Mucosa of rectum (tissue), 2 donors: ENCODE results near the gene ZNF135.

ENCODE experiments used
- H3K27ac ChIP-seq, 2 donors: one replicate each; pipeline ENCODE4 v1.7.0; 2013; ENCODE audit warnings: inconsistent platforms in 2 of 2, low read depth in 2 of 2, low read length in 2 of 2
- H3K27me3 ChIP-seq, 2 donors: one replicate each; pipeline ENCODE4 v1.7.0; 2013; ENCODE audit warnings: low read length in 2 of 2; ENCODE audit not compliant: control insufficient read depth in 2 of 2, insufficient read depth in 2 of 2
- H3K36me3 ChIP-seq, 2 donors: one replicate each; pipeline ENCODE4 v1.7.0; 2013; ENCODE audit warnings: low read length in 2 of 2; ENCODE audit not compliant: control insufficient read depth in 2 of 2, insufficient read depth in 2 of 2
- H3K4me1 ChIP-seq, 2 donors: one replicate each; pipeline ENCODE4 v1.7.0; 2013; ENCODE audit warnings: low read length in 2 of 2, mild to moderate bottlenecking in 1 of 2; ENCODE audit not compliant: control insufficient read depth in 2 of 2, insufficient read depth in 2 of 2
- H3K4me3 ChIP-seq, 2 donors: one replicate each; pipeline ENCODE4 v1.7.0; 2013; ENCODE audit warnings: low read length in 2 of 2
- H3K9ac ChIP-seq, 2 donors: one replicate each; pipeline ENCODE4 v1.7.0; 2013; ENCODE audit warnings: low read length in 2 of 2, low read depth in 1 of 2, mild to moderate bottlenecking in 1 of 2
- H3K9me3 ChIP-seq, 2 donors: one replicate each; pipeline ENCODE4 v1.7.0; 2013; ENCODE audit warnings: low read length in 2 of 2; ENCODE audit not compliant: control insufficient read depth in 2 of 2
- donor health status: healthy.
- donor health status: Normal muscosa, but diverticular disease.

The ZNF135 gene

DNA sequence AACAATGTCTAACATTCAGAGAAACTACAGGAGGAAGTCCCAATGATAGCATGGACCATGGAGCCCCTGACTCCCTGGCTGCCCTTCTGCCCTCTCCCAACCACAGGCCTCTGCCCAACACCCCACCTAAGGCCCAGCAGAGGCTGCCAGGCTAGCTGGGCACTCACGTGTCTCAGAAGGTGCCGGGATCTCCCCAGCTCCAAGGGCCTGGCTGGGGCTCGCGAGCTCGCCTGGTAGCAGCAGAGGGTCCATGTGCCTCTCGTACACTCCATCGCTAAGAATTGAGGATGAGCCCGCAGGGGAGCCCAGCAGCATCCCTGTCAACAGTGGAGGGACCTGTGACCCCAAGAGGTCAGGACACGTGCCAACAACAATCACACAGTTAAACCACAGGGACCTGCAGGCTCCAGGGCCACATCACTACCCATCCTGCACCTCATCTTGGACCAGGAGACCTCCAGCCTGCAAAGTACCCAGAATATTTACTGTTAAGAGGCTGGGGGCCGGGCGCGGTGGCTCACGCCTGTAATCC is 29.5 kb downstream of the ZNF135 start:
- peaks cover 9 to 17% of the 10 kb centered on the region in 2 donors for H3K36me3 ChIP-seq

DNA sequence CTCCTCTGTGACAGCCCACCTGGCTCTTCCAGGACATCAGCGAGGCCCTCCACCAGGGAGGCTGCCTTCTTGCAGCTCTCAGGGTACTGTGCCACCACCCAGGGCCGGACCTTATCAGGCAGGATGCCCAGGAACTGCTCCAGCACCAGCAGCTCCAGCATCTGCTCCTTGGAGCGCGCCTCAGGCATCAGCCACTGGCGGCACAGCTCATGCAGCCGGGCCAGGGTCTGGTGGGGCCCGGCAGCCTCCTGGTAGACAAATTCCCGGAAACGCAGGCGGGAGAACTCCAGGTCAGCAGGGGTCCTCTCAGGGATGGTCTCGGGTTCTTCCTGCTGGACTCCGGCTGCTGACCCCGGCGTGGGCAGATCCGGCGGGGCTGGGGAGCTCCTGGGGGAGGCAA is 30.8 kb downstream of the ZNF135 start:
- H3K27me3 ChIP-seq: no peaks in the 10 kb centered on the region
- H3K27ac ChIP-seq: no peak overlapping the region
- H3K4me3 ChIP-seq: no peak overlapping the region
- no peak overlapping the region for H3K9ac ChIP-seq
- peaks cover 2 to 6% of the 10 kb centered on the region in 2 donors for H3K9me3 ChIP-seq
- H3K4me1 ChIP-seq: no peaks in the 10 kb centered on the region
- H3K36me3 ChIP-seq: peaks cover 5 to 8% of the 10 kb centered on the region in 2 donors

More for the DNA sequence above, 29.5 kb downstream of the ZNF135 start:
- Histone ChIP-seq H3K9me3 (peaks cover 9 to 10% of the 10 kb centered on the region in 2 donors), H3K27ac (no peak overlapping the region), H3K27me3 (no peaks in the 10 kb centered on the region), H3K4me1 (no peaks in the 10 kb centered on the region), H3K4me3 (no peak overlapping the region), H3K9ac (no peak overlapping the region)

DNA sequence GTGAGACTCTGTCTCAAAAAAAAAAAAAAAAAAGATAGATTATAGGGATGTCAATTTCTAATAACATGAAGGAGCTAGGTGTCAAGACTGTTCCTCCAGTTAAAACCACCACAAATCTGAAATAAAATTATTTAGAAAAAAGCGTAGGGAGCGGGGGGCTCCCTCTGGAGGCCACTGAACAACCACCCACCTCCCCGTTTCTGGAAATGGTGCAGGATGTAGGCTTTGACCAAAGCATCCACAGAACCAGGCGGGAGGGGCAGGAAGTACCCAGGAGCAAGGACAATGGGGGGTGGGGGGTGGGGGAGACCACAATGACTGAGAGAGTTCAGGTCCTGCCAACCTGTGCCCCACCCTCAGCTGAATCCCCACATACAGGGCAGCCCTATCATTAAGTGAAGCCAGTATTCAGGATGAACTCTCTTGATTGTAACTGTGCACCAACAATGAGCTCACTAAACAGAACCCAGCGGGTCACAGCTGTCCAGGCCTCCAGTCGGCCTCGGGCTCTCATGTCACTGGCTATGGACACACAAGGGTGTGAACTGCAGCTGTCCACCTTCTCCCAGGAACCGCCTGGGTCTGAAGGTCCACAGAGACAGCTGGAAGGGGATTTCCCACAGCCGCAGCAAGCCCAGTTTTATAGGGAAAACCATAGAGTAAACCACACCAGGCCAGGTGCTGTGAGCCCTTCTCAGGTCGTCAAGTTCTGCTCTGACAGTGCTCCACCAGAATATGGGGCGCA is 32.3 kb downstream of the ZNF135 start:
- Histone ChIP-seq H3K27ac (no peak overlapping the region), H3K27me3 (no peaks in the 10 kb centered on the region), H3K4me3 (no peak overlapping the region), H3K36me3 (peaks cover 0 to 5% of the 10 kb centered on the region in 2 donors), H3K9ac (no peak overlapping the region), H3K4me1 (no peaks in the 10 kb centered on the region), H3K9me3 (peaks cover 0 to 1% of the 10 kb centered on the region in 2 donors)

DNA sequence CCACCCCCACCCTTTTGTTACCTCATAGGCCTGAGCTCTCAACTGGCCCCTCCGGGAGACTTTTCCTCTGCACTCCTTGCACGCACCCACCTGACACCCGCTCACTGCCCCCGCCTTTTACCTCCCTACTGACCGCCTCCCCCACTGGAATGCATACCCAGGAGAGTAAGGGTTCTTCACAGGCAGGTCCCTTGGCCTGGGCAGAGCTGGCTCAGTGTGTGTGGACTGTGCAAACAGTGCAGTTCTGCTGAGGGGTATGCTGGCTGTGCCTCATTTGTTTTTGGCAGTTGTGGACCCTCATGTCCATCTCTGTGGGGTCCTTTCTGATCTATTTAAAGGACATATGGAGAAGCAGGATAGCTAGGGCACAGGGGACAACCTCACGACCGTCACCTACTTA is 34.0 kb downstream of the ZNF135 start:
- H3K4me1 ChIP-seq: peaks cover 5% of the 10 kb centered on the region in 2 donors
- H3K9ac ChIP-seq: no peak overlapping the region
- H3K27me3 ChIP-seq: no peaks in the 10 kb centered on the region
- H3K9me3 ChIP-seq: peaks cover 0 to 3% of the 10 kb centered on the region in 2 donors
- H3K36me3 ChIP-seq: peaks cover 0 to 3% of the 10 kb centered on the region in 2 donors
- H3K4me3 ChIP-seq: no peak overlapping the region
- H3K27ac ChIP-seq: no peak overlapping the region

- Histone ChIP-seq H3K4me3 (no peak overlapping the region), H3K9me3 (peaks cover 0 to 3% of the 10 kb centered on the region in 2 donors), H3K36me3 (peaks cover 0 to 2% of the 10 kb centered on the region in 2 donors)
Observed at GRCh38 chr19:58095328-58095727, 36.2 kb downstream of the ZNF135 start.

GRCh38 chr19:58096884-58097283 is 37.8 kb downstream of the ZNF135 start:
- Histone ChIP-seq H3K36me3 (peaks cover 0 to 2% of the 10 kb centered on the region in 2 donors), H3K27me3 (no peaks in the 10 kb centered on the region), H3K9me3 (peaks cover 0 to 3% of the 10 kb centered on the region in 2 donors), H3K9ac (no peak overlapping the region), H3K4me3 (peak overlapping the region; percentile 63 to 94), H3K27ac (no peak overlapping the region), H3K4me1 (peaks cover 5 to 8% of the 10 kb centered on the region in 2 donors)

More at GRCh38 chr19:58095328-58095727, 36.2 kb downstream of the ZNF135 start:
- Histone ChIP-seq H3K27me3 (no peaks in the 10 kb centered on the region), H3K4me1 (peaks cover 5 to 8% of the 10 kb centered on the region in 2 donors), H3K27ac (no peak overlapping the region), H3K9ac (no peak overlapping the region)

DNA sequence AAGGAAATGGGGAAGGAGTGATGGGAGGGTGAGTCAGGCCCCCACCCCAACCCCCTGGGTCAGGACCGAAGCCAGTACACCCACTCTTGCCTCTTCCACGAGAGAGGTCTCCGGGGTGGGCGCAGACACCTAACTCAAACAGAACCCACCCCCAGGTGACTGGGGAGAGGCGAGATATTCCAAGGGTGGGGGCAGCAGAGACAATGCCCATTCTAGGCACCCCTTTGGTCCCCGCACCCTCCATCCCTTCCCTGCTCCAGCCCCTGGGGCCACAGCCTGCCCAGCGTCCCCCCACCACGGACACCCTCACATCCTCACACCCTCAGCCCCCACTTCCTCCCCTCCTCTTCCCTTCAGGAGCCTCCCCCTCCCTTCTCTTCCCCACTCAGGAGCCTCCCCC is 38.3 kb downstream of the ZNF135 start:
- peaks cover under 1 to 4% of the 10 kb centered on the region in 2 donors for H3K9me3 ChIP-seq
- H3K36me3 ChIP-seq: peaks cover 0 to 2% of the 10 kb centered on the region in 2 donors
- H3K4me1 ChIP-seq: peaks cover 5 to 8% of the 10 kb centered on the region in 2 donors
- peak overlapping the region; percentile 63 to 94 for H3K4me3 ChIP-seq
- peak overlapping the region in 1 of 2 donors; percentile 97 for H3K9ac ChIP-seq
- H3K27me3 ChIP-seq: no peaks in the 10 kb centered on the region
- no peak overlapping the region for H3K27ac ChIP-seq

DNA sequence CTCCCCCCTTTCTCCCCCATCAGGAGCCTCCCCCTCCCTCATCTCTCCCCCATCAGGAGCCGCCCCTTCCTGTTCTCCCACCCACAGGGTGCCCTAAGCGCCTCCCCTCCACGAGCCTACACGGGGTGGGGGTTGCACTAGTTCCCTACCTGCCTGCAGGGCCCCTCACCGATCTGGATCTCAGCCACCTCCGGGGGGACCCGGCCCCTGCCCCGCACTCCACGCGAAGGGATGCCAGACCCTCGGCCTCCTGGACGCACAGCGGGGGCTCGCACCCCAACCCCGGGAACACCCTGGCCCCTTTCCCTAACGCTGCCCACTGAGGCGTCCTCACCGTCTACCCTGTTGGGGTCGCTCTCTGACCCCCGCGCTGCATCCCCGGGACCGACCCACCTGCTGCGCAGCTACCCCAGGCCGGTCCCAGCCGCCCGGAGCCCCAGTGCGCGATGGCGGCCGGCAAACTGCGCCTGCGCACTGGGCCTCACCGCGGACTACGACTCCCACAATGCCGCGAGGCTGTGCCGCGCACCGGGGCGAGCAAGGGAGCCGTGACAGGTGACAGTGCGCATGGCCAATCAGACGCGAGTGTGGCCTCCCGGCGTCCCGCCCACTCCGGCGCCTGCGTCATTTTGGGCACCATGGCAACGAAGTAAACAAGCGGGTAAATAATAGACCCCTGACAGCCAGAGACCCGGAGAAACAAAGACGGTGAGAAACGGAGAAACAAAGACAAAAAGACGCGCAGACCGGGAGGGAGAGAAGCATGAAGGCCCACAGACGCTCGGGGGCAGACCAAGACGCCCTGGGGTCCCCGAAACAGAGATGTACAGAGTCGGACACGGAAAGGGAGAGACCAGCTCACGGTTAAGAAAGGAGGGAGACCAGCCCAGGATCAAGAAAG is 38.9 kb downstream of the ZNF135 start, which contains the start of gene ZSCAN18:
Gene ZSCAN18, minus strand, starts transcription at position 451 of the 901 bp plus-strand sequence. CDS start 7,964 bp downstream, outside the sequence.
- Histone ChIP-seq H3K9ac (peak within 1 kb of the TSS; percentile 88 to 97), H3K36me3 (peaks cover 0 to 2% of the 10 kb centered on the region in 2 donors), H3K27me3 (no peaks in the 10 kb centered on the region), H3K27ac (peak within 1 kb of the TSS; percentile 81 to 94), H3K4me3 (peak within 1 kb of the TSS; percentile 93 to 94), H3K9me3 (peaks cover 3 to 6% of the 10 kb centered on the region in 2 donors), H3K4me1 (peaks cover 5 to 8% of the 10 kb centered on the region in 2 donors)

DNA sequence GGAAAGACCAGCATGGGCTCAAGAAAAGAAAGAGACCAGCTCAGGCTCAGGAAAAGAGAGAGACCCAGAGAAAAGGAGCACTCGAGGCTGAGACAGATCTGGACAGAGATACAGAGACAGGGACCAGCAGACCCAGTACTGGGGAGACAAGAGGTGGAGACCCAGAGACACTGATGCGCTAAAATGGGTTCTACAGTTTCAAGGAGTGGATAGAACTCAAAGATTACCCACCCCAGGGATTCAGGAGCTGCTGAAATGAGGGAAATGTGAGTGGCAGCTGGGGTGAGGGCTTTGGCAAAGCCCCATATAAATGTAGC is 39.6 kb downstream of the ZNF135 start:
- peak overlapping the region; percentile 93 to 94 for H3K4me3 ChIP-seq
- H3K36me3 ChIP-seq: peaks cover 0 to 2% of the 10 kb centered on the region in 2 donors
- H3K27ac ChIP-seq: peak overlapping the region; percentile 80 to 94
- H3K4me1 ChIP-seq: peaks cover 5 to 8% of the 10 kb centered on the region in 2 donors
- H3K9ac ChIP-seq: peak overlapping the region; percentile 88 to 97
- peaks cover 6 to 8% of the 10 kb centered on the region in 2 donors for H3K9me3 ChIP-seq
- no peaks in the 10 kb centered on the region for H3K27me3 ChIP-seq
